ENCODE data around the gene ARHGEF4. TPM values are rescaled to one million over a fixed set of nuclear protein-coding genes. Genes with fewer than 3 reads are reported as not detected.

Gene ARHGEF4
- total RNA-seq, 1 experiment from 2014 or later, result 26.6 TPM

DNA sequence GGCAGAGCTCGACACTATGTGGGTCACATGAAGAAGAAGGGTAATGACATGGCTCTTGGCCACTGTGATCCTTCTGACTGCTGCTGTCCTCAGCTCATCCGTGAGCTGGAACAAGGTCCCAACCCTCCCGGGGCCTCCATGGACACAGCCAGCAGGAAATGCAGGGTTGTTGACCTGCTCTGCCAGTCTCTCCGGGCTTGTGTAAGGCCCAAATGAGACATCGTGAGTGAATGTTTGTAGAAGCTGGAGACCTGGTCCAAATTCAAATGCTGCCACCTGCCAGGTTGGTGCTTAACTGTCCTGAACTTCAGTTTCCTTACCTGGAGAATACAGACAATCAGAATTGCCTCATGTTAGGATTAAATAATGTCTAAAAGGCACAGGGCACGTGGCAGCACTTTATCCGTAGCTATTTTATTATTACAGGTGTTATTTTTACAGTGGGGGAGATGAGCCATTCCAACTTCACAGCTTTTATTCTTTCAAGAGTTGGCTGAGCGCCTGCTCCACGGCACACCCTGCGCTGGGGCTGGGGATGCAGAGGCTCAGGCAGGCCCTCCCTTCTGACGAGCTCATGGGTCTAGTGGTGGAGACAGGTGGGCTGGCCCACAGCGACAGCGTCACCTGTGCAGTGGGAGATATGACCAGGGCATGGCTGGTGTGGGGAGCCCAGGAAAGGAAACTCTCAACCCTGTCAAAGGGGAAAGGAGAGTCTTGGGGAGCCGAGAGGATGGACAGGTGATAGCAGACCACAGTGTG lies 15.1 kb downstream of the ARHGEF4 start:
- ChIA-PET POLR2A (no interaction called here), CTCF (interaction anchor here (1.1 kb wide), 1 partner anchor 55 kb away, joined by 6 read pairs; no protein-coding TSS in a partner anchor), RAD21 (ENCODE audit: low non-redundant PET in 1 of 2, low total read pairs in 2 of 2, uncharacterized antibody in 2 of 2, unreplicated experiment in 2 of 2) (no interaction called here)
- Histone ChIP-seq H3K9ac (ENCODE audit: low read length) (no peak overlapping the region), H3K79me2 (ENCODE audit: insufficient read depth, low read length) (peaks cover 6% of the 10 kb centered on the region), H3K27me3 (ENCODE audit: insufficient read depth, low read length) (no peaks in the 10 kb centered on the region), H3K9me2 (ENCODE audit: insufficient read depth) (no peaks in the 10 kb centered on the region), H3K4me2 (ENCODE audit: low read length) (no peak overlapping the region), H3K9me3 (ENCODE audit: control insufficient read depth in 1 of 2, insufficient read depth in 1 of 2, low read depth in 1 of 2, low read length in 2 of 2) (no peaks in the 10 kb centered on the region), H2AFZ (ENCODE audit: low read depth, low read length, poor library complexity, severe bottlenecking) (no peak overlapping the region), H3K4me1 (ENCODE audit: control insufficient read depth in 1 of 2, insufficient read depth in 2 of 2, low read length in 2 of 2) (no peaks in the 10 kb centered on the region), H3K27ac (ENCODE audit: low read depth, low read length) (no peak overlapping the region), H4K20me1 (ENCODE audit: insufficient read depth) (no peaks in the 10 kb centered on the region), H3K4me3 (replicated peaks in 1 of 2; ENCODE audit: low read depth in 1 of 2, low read length in 2 of 2) (no peak overlapping the region), H3K36me3 (ENCODE audit: control insufficient read depth in 1 of 2, insufficient read depth in 2 of 2, low read length in 2 of 2) (no peaks in the 10 kb centered on the region)
- no peak for DNase-seq (ENCODE audit: low read depth, low spot score)
- intact Hi-C loops (cut with micrococcal nuclease), result no loop called here
- BruUV-seq (replicated peaks), result no TSS peak
- TF ChIP-seq ZFX (IDR thresholded peaks at IDR 0.05) (no peak), FOSL1 (IDR thresholded peaks at IDR 0.05; ENCODE audit: low read depth) (no peak), EZH2phosphoT487 (IDR thresholded peaks at IDR 0.05; ENCODE audit: borderline replicate concordance) (no peak), POLR2AphosphoS5 (IDR thresholded peaks at IDR 0.05; ENCODE audit: low read depth, low read length) (no peak), JUND (IDR thresholded peaks at IDR 0.05) (no peak), CBX3 (IDR thresholded peaks at IDR 0.05; ENCODE audit: low read depth) (no peak), CEBPB (IDR thresholded peaks at IDR 0.05; ENCODE audit: low read depth) (no peak), EZH2 (IDR thresholded peaks at IDR 0.05) (no peak), RAD21 (IDR thresholded peaks at IDR 0.05; ENCODE audit: low read depth) (no peak), SRF (IDR thresholded peaks at IDR 0.05; ENCODE audit: low read depth) (no peak), SIN3A (IDR thresholded peaks at IDR 0.05; ENCODE audit: low read depth) (no peak), YY1 (IDR thresholded peaks at IDR 0.05; ENCODE audit: extremely low read depth, insufficient replicate concordance, low read depth, low read length) (no peak), ZNF274 (IDR thresholded peaks at IDR 0.05; ENCODE audit: low read depth, low read length) (no peak), TCF7L2 (IDR thresholded peaks at IDR 0.05; ENCODE audit: borderline replicate concordance, extremely low read depth, insufficient read depth, insufficient read length) (no peak)
- TF ChIP-seq, protein P1, sequence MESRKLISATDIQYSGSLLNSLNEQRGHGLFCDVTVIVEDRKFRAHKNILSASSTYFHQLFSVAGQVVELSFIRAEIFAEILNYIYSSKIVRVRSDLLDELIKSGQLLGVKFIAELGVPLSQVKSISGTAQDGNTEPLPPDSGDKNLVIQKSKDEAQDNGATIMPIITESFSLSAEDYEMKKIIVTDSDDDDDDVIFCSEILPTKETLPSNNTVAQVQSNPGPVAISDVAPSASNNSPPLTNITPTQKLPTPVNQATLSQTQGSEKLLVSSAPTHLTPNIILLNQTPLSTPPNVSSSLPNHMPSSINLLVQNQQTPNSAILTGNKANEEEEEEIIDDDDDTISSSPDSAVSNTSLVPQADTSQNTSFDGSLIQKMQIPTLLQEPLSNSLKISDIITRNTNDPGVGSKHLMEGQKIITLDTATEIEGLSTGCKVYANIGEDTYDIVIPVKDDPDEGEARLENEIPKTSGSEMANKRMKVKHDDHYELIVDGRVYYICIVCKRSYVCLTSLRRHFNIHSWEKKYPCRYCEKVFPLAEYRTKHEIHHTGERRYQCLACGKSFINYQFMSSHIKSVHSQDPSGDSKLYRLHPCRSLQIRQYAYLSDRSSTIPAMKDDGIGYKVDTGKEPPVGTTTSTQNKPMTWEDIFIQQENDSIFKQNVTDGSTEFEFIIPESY (IDR thresholded peaks at IDR 0.05; ENCODE audit: extremely low read depth, insufficient replicate concordance, low read length), result no peak
- TF ChIP-seq, protein P2, sequence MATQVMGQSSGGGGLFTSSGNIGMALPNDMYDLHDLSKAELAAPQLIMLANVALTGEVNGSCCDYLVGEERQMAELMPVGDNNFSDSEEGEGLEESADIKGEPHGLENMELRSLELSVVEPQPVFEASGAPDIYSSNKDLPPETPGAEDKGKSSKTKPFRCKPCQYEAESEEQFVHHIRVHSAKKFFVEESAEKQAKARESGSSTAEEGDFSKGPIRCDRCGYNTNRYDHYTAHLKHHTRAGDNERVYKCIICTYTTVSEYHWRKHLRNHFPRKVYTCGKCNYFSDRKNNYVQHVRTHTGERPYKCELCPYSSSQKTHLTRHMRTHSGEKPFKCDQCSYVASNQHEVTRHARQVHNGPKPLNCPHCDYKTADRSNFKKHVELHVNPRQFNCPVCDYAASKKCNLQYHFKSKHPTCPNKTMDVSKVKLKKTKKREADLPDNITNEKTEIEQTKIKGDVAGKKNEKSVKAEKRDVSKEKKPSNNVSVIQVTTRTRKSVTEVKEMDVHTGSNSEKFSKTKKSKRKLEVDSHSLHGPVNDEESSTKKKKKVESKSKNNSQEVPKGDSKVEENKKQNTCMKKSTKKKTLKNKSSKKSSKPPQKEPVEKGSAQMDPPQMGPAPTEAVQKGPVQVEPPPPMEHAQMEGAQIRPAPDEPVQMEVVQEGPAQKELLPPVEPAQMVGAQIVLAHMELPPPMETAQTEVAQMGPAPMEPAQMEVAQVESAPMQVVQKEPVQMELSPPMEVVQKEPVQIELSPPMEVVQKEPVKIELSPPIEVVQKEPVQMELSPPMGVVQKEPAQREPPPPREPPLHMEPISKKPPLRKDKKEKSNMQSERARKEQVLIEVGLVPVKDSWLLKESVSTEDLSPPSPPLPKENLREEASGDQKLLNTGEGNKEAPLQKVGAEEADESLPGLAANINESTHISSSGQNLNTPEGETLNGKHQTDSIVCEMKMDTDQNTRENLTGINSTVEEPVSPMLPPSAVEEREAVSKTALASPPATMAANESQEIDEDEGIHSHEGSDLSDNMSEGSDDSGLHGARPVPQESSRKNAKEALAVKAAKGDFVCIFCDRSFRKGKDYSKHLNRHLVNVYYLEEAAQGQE (IDR thresholded peaks at IDR 0.05; ENCODE audit: low read depth), result no peak
- TF ChIP-seq, protein P3, sequence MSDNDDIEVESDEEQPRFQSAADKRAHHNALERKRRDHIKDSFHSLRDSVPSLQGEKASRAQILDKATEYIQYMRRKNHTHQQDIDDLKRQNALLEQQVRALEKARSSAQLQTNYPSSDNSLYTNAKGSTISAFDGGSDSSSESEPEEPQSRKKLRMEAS (IDR thresholded peaks at IDR 0.05), result no peak
- TF ChIP-seq, protein P4, sequence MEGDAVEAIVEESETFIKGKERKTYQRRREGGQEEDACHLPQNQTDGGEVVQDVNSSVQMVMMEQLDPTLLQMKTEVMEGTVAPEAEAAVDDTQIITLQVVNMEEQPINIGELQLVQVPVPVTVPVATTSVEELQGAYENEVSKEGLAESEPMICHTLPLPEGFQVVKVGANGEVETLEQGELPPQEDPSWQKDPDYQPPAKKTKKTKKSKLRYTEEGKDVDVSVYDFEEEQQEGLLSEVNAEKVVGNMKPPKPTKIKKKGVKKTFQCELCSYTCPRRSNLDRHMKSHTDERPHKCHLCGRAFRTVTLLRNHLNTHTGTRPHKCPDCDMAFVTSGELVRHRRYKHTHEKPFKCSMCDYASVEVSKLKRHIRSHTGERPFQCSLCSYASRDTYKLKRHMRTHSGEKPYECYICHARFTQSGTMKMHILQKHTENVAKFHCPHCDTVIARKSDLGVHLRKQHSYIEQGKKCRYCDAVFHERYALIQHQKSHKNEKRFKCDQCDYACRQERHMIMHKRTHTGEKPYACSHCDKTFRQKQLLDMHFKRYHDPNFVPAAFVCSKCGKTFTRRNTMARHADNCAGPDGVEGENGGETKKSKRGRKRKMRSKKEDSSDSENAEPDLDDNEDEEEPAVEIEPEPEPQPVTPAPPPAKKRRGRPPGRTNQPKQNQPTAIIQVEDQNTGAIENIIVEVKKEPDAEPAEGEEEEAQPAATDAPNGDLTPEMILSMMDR (IDR thresholded peaks at IDR 0.05 in 2 of 3, conservative IDR thresholded peaks at IDR 0.05 in 1 of 3; ENCODE audit: borderline replicate concordance in 1 of 3, insufficient read depth in 1 of 3, low read depth in 2 of 3, low read length in 2 of 3), result no peak
- no peak for ATAC-seq

Measured in HCT116 (cell line).